ENCODE data around the gene TBL1X.
A peak's percentile ranks its signal among the peaks of the same experiment; 100 is the strongest.

Gene TBL1X

DNA sequence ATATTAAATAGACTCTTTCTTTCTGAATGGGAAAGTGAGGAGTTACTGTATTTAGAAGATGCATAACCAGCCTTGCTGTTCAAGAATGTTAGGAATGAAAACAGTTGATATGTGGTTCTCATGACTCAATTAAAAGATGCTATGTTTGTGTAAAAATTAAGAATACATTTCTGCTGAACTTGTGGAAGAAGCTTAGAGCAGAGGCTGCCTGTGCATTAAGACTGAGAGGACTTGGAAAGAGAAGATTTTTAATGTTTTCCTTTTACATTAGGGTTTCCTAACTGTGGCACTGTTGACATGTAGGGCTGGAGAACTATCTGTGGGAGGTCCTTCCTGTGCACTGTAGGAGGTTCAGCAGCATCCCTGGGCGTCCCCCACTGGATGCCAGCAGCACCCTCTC, 163.1 kb downstream of the TBL1X start:
- DNase-seq (ENCODE audit: low read depth in 2 of 2): no peak

- DNase-seq (ENCODE audit: low read depth in 2 of 2): no peak
Measured at GRCh38 chrX:9628779-9629493, 164.1 kb downstream of the TBL1X start.

DNA sequence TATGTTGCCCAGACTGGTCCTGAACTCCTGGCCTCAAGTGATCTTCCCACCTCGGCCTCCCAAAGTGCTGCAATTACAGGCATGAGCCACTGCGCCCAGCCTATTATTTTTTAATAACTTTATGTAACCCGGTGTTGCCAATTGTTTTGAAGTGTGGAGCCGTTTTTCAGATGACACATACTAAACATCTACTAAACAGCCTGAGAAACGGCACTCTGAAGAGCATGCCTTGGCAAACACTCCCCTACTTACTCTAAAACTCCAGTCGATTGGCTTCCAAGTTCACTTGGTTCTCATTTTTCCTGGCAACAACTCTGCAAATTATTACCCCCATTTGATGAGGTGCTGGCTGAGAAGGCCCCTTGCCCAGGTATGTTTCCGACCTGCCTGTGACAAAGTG, 169.7 kb downstream of the TBL1X start:
- no peak for DNase-seq (ENCODE audit: low read depth in 2 of 2)

GRCh38 chrX:9635368-9635767, 170.5 kb downstream of the TBL1X start:
- no peak for DNase-seq (ENCODE audit: low read depth in 2 of 2)

DNA sequence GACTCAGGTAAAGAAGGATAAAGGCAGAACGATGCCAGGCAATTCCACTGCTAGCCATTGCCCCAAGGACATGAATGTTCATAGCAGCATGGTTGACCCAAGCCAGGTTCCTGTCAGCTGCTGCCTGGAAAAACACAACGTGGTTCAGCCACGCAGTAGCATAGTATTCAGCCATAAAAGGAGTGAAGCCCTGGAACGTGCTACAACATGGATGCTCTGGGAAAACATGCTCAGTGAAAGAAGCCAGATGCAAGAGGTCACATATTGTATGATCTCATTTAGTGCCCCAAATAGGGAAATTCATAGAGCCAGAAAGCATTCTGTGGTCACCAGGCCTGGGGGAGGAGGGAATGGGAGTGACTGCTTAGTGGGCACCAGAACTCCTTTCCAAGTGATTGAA, 170.9 kb downstream of the TBL1X start:
- DNase-seq (ENCODE audit: low read depth in 2 of 2): no peak

DNA sequence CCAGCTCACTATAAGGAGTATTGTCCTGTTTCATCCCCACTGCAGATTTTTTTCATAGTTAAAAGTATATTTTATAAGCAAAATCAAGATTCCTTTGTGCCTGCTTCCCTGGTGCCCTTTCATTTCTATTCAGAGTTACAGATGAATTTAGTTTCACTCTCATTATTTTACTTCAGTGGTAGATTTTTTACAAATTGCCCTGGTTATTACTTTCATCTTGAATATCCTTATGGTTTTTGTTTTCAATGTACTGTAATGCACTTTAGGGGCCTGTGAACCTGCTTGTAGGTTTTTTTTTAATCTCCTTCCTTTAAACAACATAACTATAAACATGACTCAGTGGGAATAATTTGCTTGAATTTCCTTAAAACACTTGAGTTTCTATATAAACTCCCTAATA, 174.0 kb downstream of the TBL1X start:
- DNase-seq (ENCODE audit: low read depth in 2 of 2): no peak

- no peak for DNase-seq (ENCODE audit: low read depth in 2 of 2)
Measured at GRCh38 chrX:9642270-9642995, 177.6 kb downstream of the TBL1X start.

DNA sequence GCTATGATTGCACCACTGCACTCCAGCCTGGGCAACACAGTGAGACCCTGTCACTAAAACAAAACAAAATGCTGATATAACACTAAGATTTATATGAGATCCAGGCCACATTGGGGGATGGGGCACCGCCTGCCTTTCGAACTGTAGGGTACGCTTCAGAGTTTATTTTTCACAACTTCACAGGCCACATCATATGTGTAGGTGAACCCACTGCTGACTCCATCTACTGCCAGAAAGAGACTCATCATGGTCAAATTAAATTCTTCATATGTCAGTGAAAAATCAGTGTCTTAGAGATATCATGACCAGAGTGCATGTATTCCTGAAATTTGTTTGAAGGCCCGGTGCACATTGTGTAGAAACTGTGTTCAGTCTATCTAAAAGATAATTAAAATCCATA, 178.9 kb downstream of the TBL1X start:
- no peak for DNase-seq (ENCODE audit: low read depth in 2 of 2)

DNA sequence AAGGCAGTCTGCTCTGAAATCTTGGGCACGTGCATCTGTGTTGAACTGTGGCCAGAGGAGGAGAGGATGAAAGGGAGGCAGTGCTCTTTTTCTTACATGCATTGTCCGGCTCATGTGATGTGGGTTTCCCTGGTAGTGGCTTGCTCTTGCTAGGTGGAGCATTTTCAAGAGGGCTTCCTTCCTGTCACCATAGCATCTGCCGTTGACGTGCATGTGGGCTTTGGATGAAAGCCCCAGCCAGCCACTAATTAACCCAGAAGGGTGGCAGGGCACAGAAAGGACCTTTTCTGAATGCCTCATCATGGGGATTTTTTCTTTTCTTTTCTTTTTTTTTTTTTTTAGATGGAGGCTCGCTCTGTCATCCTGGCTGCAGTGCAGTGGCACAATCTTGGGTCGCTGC, 179.5 kb downstream of the TBL1X start:
- peak in 1 of 2 donors; percentile 1 for DNase-seq (ENCODE audit: low read depth in 2 of 2)

DNA sequence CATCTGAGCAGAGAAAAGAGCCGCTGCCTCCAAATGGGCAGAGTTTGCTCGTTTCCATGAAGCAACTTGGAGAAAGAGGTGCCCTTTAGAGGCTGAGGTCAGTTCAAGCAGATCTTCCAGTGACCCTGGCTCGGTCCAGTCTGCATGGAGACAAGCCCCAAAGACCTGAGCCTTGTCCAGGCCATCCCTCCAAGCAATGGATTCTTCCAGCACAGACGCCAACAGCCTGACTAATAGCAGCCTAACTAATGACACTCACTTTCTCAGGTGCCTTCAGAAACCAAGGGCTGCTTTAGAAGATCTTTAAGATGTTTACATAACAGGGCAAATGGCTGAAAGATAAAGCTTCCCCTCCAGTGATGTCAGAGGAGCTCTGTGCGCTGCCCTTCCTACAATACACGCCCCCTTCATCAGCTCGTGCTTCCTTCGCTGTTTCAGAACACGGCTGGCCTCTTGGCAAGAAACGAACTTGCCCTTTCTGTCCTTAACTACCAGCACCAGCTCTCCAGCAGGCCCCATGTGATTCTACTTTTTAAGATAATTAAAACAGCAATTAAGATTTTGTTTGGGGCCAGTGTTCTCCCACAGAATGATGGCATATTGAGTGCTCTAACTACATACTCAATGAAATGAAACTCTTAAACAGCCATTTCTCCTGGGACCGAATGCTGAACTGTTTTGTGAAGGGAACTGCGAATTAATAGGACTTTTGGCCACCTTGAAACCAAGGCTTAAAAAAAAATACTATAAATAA, 181.8 kb downstream of the TBL1X start:
- DNase-seq (ENCODE audit: low read depth in 2 of 2): no peak

DNA sequence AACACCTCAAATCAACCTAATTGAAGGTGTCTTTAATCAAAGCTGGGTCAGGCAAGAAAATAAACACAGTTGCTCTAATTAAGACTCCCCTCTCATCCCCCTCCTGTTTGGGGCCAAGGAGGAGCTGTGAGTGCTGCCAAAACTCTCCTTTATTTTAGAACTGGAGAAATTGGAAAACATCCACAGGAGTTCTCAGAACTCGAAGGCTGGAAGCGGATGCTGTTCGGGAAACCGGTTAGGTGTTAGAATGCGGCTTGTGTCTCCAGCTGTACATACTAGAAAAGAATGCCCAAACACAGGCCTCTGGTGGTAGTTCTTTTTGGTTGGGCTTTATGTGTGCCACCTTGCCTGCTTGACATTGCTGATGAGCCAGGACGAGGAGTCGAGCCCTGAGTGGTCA, 182.6 kb downstream of the TBL1X start:
- DNase-seq (ENCODE audit: low read depth in 2 of 2): no peak

DNA sequence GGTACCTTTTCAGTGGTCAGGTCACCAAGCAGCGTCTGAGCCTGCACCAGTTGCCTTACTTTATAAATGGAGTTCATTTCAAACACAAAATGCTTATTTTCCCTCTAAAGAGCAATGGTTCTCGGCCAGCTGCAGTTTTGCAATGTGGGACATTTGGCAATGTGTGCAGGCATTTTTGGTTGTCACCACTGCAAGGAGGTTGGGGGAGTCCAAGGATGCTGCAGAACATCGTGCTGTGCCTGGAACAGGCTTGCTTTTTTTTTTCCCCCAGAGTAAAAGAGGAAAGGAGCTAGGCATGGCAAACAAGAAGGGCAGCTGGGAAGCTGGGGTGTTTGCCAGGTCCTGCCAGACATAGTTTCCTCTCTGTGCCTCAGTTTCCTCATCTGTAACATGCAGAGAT, 185.2 kb downstream of the TBL1X start:
- no peak for DNase-seq (ENCODE audit: low read depth in 2 of 2)

GRCh38 chrX:9651737-9652136, 186.9 kb downstream of the TBL1X start:
- DNase-seq (ENCODE audit: low read depth in 2 of 2): no peak

DNA sequence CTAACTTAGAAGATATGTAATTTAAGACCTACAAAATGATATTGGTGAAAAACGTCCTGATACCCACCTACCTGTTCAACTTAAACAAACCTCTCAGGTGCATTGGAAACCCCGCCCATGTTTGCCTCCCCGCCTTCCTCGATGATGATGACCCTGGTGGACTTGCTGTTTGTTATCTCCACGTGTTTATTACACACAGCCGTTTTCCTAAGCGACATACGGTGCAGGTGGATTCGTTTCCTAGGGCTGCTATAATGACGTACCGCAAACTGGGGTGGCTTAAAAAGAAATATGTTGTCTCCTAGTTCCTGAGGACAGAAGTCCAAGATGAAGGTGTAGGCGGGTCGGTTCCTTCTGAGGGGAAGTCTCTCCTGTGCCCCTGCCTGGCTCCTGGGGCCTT, 190.1 kb downstream of the TBL1X start:
- no peak for DNase-seq (ENCODE audit: low read depth in 2 of 2)

DNA sequence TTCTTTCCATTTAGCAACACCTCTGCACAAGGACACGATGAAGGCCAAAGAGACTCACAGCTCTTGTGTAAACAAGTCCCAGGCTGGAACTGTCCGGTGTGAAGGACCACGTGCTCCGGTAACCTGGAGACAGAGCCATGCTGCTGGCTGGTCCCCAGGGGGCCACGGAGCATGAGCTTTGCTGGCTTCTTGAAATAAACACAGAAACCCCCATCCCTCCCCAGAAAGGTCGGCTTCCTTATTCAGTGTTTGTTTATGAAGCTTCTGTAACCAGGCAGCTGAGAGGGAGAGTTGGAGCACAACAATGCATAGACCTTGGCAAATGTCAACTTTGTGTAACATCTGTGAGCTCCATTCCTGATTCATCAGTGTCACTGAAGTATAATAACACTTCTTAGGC, 191.4 kb downstream of the TBL1X start:
- DNase-seq (ENCODE audit: low read depth in 2 of 2): no peak

DNA sequence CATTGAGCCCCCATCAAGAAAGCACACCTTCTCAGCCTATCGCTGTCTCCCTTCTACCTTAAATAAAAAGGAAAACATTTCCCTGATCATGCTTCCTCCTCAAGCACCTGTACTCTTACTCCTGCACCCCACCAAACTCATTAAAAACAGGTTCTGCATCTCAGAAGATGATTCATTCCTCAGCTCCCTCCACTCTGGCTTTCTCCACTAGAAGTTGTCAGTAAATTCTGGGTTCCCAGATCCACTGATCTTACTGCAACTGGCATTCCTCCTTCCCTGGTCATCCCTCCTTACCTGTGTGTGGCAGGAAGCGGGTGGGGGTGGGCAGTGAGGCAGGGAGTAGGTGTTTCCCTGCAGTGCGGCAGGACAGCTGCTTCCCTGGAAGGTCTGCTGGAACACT, 192.0 kb downstream of the TBL1X start:
- no peak for DNase-seq (ENCODE audit: low read depth in 2 of 2)

DNA sequence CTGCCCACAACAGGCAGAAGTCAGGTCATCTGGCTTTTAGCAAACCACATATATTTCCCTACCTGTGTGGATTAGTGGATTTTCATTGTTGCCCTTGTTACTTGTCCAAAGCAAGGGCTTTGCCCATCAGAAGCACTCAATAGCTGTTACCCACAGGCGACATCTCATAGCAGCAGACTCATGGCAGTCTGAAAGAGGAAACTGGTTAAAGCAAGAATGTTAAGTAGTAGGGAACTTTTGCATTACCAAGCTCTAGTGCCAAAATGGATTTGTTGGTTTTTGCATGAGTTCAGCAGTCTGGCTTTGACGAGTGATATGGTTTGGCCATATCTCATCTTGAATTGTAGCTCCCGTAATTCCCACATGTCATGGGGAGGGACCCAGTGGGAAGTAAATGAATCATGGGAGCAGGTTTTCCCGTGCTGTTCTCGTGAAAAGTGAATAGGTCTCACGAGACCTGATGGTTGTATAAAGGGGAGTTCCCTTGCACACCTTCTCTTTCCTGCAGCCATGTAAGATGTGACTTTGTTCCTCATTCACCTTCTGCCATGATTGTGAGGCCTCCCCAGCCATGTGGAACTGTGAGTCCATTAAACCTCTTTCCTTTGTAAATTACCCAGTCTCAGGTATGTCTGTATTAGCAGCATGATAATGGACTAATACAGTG, 192.9 kb downstream of the TBL1X start:
- no peak for DNase-seq (ENCODE audit: low read depth in 2 of 2)

GRCh38 chrX:9658409-9658808, 193.6 kb downstream of the TBL1X start:
- DNase-seq (ENCODE audit: low read depth in 2 of 2): no peak

DNA sequence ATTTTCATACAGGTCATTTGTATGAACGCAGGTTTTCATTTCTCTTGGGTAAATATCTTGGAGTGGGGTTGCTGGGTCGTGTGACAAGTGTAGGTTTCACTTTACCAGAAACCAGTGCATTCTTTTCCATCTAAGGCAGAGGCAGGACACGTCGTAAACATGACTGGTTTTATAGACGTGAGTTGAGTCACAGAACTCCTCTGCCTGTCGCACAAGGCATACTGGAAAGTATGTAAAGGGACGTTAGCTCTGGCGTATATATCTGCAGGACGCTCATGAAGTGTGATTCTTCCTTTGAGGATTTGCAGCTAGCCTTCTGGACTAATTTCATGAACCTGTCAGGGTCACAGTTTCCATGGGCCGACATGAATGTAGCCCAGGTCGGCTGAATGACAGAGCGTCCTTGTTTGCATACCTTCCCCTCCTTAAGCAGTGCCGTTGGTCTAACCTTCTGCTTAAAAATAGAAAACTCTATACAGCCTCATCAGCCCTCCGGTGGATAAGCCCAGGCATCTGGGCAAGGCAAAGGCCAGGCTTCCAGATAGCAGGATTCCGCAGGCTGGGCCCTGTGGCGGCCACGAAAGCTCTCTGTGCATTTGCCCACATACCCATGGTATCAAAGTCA, 194.8 kb downstream of the TBL1X start:
- DNase-seq (ENCODE audit: low read depth in 2 of 2): no peak

DNA sequence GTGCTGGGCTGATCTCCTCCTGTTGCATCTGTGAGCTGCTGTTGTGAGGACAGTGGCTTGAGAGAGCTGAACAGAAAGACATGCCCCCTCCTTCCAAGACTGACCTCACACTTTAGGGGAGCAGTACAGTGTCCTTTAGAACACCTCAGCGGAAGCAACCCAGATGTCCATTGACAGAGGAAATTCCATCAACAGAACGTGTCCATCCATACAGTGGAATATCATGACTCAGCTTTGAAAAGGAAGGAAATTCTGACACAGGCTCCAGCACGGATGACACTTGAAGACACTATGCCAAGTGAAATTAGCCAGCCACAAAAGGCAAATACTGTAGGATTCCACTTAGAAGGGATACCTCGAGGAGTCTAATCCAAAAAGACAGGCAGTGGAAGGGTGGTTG, 197.3 kb downstream of the TBL1X start:
- DNase-seq (ENCODE audit: low read depth in 2 of 2): no peak

DNA sequence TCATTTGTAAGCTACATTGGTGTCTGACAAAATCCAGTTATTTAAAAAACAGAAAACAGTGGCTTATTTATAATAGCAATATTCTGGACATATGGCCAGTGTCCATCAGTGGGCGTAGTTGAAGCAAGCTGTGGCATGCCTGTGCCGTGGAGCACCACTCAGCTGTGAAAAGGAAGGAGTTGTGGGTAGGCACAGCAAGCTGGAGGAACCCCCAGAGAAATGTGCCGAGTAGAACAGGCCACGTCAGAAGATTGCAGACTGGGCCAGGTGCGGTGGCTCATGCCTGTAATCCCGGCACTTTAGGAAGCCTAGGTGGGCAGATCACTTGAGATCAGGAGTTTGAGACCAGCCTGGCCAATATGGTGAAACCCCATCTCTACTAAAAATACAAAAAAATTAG, 198.4 kb downstream of the TBL1X start:
- DNase-seq (ENCODE audit: low read depth in 2 of 2): no peak

DNA sequence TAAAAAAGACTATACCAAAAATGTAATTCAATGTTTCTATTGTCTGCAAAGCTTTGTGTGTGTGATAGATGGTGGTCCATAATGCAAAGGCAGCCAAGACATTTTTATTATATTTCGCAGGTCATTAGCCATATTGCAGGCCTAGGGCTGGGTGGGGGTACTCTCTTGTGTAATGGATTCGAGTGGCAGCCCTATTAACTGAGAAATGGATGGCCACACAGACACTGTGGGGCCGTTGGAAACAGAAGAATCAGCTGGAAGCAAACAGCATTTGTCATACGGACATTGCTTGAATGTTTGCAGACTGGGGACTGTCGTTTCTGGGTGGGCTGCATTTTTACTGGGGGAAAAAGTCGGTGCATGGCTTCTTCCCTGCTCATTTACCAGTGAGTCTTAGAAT, 199.4 kb downstream of the TBL1X start:
- no peak for DNase-seq (ENCODE audit: low read depth in 2 of 2)

Measured in activated CD4-positive, alpha-beta T cell treated with anti-CD3 and anti-CD28 coated beads for 24 hours (primary cell).